22Rv1 (cell line): ENCODE measurements around the gene DGUOK.

ENCODE experiments used
- ZFX ChIP-seq: fragments of 450-650 bp; IDR thresholded peaks from 2 replicates; pipeline ENCODE4 v1.6.1; 2017; ENCODE audit warnings: antibody characterized with exemption, borderline replicate concordance
- TF ChIP-seq, protein P1 (sequence below): fragments of 450-650 bp; IDR thresholded peaks from 2 replicates; pipeline ENCODE4 v1.5.1; 2017; ENCODE audit warnings: mild to moderate bottlenecking

DNA sequence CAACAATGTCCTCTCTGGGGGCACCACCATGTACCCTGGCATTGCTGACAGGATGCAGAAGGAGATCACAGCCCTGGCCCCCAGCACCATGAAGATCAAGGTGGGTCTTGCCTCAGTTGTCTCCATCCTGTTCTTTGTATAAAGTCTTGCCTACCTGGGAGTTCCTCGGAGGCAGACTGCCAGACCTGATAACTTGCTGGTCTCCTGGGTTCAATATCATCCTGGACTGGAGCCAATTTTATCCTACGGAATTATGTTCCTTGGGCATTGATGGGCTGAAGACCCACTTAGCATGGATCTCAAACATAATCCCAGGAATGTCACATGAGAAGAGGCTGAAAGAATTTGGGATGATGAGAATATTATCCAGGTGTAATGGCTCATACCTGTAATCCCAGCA lies 10.0 kb upstream of the DGUOK start:
- TF ChIP-seq, protein P1, sequence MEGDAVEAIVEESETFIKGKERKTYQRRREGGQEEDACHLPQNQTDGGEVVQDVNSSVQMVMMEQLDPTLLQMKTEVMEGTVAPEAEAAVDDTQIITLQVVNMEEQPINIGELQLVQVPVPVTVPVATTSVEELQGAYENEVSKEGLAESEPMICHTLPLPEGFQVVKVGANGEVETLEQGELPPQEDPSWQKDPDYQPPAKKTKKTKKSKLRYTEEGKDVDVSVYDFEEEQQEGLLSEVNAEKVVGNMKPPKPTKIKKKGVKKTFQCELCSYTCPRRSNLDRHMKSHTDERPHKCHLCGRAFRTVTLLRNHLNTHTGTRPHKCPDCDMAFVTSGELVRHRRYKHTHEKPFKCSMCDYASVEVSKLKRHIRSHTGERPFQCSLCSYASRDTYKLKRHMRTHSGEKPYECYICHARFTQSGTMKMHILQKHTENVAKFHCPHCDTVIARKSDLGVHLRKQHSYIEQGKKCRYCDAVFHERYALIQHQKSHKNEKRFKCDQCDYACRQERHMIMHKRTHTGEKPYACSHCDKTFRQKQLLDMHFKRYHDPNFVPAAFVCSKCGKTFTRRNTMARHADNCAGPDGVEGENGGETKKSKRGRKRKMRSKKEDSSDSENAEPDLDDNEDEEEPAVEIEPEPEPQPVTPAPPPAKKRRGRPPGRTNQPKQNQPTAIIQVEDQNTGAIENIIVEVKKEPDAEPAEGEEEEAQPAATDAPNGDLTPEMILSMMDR, result no peak
- TF ChIP-seq ZFX, result no peak
